Measurements from ENCODE around the gene HSD17B12. TPM values are rescaled to one million over a fixed set of nuclear protein-coding genes. Genes with fewer than 3 reads are reported as not detected.

Gene HSD17B12
- total RNA-seq, 1 experiment from 2014 or later = 106 TPM

DNA sequence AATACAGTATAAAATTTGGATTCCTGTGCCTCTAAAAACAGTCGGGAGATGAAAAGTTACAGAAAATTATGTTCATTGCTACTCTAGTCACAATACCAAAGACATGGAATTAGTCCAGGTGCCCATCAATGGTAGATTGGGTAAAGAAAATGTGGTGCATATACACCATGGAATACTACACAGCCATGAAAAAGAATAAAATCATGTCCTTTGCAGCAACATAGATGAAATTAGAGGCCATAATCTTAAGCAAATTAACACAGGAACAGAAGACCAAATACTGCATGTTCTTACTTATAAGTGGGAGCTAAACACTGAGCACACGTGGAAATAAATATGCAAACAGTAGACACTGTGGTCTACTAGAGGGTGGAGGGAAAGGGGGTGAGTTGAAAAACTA, 67.6 kb downstream of the HSD17B12 start:
- H3K36me3 ChIP-seq (ENCODE audit: control insufficient read depth, insufficient read depth, low read length) = no peaks in the 10 kb centered on the region
- H3K27ac ChIP-seq (ENCODE audit: low read length) = no peak overlapping the region
- ChIA-PET POLR2A (no interaction called here), CTCF (no interaction called here)
- TF ChIP-seq REST (IDR thresholded peaks at IDR 0.05; ENCODE audit: insufficient read depth in 1 of 2, low read depth in 2 of 2, low read length in 1 of 2) (no peak), CTCF (IDR thresholded peaks at IDR 0.05) (no peak), SIN3A (IDR thresholded peaks at IDR 0.05; ENCODE audit: borderline replicate concordance, insufficient read depth, low read depth, low read length) (no peak), POLR2AphosphoS5 (IDR thresholded peaks at IDR 0.05; ENCODE audit: low read depth, low read length) (no peak), TCF7L2 (IDR thresholded peaks at IDR 0.05; ENCODE audit: low read depth, low read length) (no peak)
- DNase-seq (ENCODE audit: low read depth, low spot score) (no peak), ATAC-seq (no peak)
- no peak overlapping the region for H3K4me3 ChIP-seq (ENCODE audit: low read depth in 2 of 2, low read length in 2 of 2)
- intact Hi-C loops (cut with micrococcal nuclease; ENCODE audit: unreplicated experiment) (no loop called here), in situ Hi-C loops (cut with HindIII; ENCODE audit: low pct_unique_long_range_greater_than_20kb, low sequenced_read_pairs) (no loop called here)
- no peaks in the 10 kb centered on the region for H3K9me3 ChIP-seq (ENCODE audit: control insufficient read depth, insufficient read depth, low read depth, low read length)
- no TSS peak for BruUV-seq (replicated peaks)
- H3K27me3 ChIP-seq (ENCODE audit: control insufficient read depth, insufficient read depth, low read length) = no peaks in the 10 kb centered on the region
- no peaks in the 10 kb centered on the region for H3K4me1 ChIP-seq (ENCODE audit: control insufficient read depth, insufficient read depth, low read length)

DNA sequence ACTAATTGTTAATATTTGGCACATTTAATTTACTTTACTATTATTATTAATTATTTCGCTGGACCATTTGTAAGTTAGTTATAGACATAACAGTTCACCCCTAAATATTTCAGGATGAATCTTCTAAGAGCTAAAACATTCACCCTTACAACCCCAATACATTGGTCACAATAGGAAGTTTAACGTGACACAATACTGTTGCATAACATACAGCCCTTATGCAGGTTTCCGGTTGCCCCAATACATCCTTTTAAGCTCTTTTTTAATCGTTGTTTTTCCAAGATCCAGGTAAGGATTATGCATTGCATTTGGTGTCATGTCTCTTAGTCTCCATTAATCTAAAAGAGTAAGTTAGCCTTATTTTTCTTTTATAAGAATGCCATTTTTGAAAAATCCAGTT, 71.2 kb downstream of the HSD17B12 start:
- H3K27ac ChIP-seq (ENCODE audit: low read length) = no peak overlapping the region
- no TSS peak for BruUV-seq (replicated peaks)
- H3K4me1 ChIP-seq (ENCODE audit: control insufficient read depth, insufficient read depth, low read length) = no peaks in the 10 kb centered on the region
- CTCF ChIA-PET = no interaction called here
- intact Hi-C loops (cut with micrococcal nuclease; ENCODE audit: unreplicated experiment) (no loop called here), in situ Hi-C loops (cut with HindIII; ENCODE audit: low pct_unique_long_range_greater_than_20kb, low sequenced_read_pairs) (no loop called here)
- no peak overlapping the region for H3K4me3 ChIP-seq (ENCODE audit: low read depth in 2 of 2, low read length in 2 of 2)
- TF ChIP-seq REST (IDR thresholded peaks at IDR 0.05; ENCODE audit: insufficient read depth in 1 of 2, low read depth in 2 of 2, low read length in 1 of 2) = no peak
- no peaks in the 10 kb centered on the region; the same call in 1 of the 2 replicates for H3K36me3 ChIP-seq (ENCODE audit: control insufficient read depth, insufficient read depth, low read length)
- no peak for ATAC-seq
- H3K9me3 ChIP-seq (ENCODE audit: control insufficient read depth, insufficient read depth, low read depth, low read length) = no peaks in the 10 kb centered on the region
- DNase-seq (ENCODE audit: low read depth, low spot score) = no peak
- H3K27me3 ChIP-seq (ENCODE audit: control insufficient read depth, insufficient read depth, low read length) = no peaks in the 10 kb centered on the region
- POLR2A ChIA-PET = no interaction called here

Measured in Panc1 (cell line).